Stimulated activated naive CD8-positive, alpha-beta T cell treated with anti-CD3 and anti-CD28 coated beads, Interleukin-15, amount 100 ng/mL, for 72 hours (primary cell): ENCODE data around the gene SPTY2D1.
A peak's percentile ranks its signal among the peaks of the same experiment; 100 is the strongest.

Source experiments
- ATAC-seq: fragments of 150-1000 bp; cut with Tn5 transposase; 2 replicates; pipeline ENCODE4 v1.10.0; 2021; ENCODE audit warnings: mild to moderate bottlenecking, moderate library complexity
- DNase-seq, 2 donors: peaks; one replicate each; pipeline ENCODE4 v3.0.0; 2021 to 2022
- H3K27ac Mint-ChIP-seq, 2 donors: one replicate each; pipeline ENCODE4 v1.8.0; 2022; ENCODE audit warnings: mild to moderate bottlenecking in 2 of 2, mixed read lengths in 2 of 2, moderate library complexity in 2 of 2
- H3K27me3 Mint-ChIP-seq: one replicate; pipeline ENCODE4 v1.8.0; 2022; ENCODE audit warnings: mixed read lengths
- H3K4me1 Mint-ChIP-seq: one replicate; pipeline ENCODE4 v1.8.0; 2022; ENCODE audit warnings: mild to moderate bottlenecking, mixed read lengths
- H3K4me3 Mint-ChIP-seq, 2 donors: one replicate each; pipeline ENCODE4 v1.8.0; 2022; ENCODE audit warnings: mild to moderate bottlenecking in 2 of 2, mixed read lengths in 2 of 2, moderate library complexity in 1 of 2
- H3K9me3 Mint-ChIP-seq, 2 donors: one replicate each; pipeline ENCODE4 v1.8.0; 2022; ENCODE audit warnings: mixed read lengths in 2 of 2

SPTY2D1 gene

DNA sequence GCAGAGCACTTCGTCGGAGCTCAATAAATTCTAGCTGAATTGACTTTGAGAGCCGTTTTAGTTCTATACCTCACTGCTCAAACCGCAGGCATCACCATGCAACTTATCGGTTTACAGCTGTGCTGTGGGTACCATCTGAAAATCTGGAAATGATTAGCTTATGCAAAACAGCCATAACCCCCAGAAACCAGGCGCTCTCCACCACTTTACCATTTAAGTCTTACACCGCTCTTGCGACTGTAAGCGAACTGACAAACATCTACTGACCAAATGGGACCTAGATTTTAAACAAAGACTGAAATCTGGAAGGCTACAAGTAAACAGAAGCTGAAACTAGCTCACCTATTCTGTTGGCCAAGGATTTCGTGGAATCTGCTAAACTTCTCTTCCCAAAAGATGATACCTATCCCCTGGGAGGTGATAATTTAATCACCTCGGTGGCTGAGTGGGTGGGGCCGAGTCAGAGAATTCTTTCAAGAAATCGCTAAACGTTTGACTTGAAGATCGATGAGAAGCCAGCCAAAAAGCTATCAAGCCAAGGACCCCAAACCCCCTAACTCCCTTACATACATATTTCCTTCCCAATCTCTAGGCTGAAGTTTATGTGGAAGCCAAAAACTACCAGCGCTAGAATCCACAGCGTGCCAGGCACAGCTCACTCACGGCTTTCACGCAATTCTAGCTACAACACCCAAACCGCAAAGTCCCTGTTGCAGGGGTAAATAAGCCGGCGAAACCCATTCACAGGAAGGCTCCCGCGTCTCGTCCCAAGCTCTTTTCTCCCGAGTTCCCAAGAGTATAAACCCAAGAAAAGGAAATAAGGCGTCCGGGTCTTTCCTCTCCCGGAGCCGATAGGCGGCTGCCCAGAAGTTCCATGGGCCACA, 644 bp downstream of the SPTY2D1 start:
- DNase-seq = peak; percentile 15 to 60
- ATAC-seq = peak; percentile 27
- Mint-ChIP-seq H3K27ac (peak overlapping the region; percentile 98 to 99), H3K4me3 (peak overlapping the region; percentile 92 to 95), H3K9me3 (no peaks in the 10 kb centered on the region), H3K27me3 (no peaks in the 10 kb centered on the region), H3K4me1 (peaks cover 29% of the 10 kb centered on the region)

DNA sequence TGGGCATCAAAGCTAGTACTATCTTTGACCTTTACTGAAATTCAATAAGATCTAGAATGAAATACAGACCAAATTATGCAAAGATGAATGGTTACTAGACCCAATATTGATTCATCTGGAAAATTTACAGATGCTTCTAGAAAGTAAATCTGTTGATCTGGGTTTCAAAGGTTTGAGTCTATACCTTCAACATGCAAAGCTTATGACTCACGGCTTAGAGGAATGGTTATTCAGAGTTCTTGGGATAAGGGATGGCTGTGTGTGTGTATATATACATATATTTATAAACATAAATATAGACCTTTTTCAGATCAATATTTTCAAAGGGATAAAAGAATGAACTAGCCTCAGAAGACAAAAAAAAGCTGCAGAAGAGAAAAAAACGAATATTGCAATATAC, 1.3 kb downstream of the SPTY2D1 start:
- no peaks in the 10 kb centered on the region for H3K27me3 Mint-ChIP-seq
- peaks cover 29% of the 10 kb centered on the region for H3K4me1 Mint-ChIP-seq
- peak overlapping the region in 1 of 2 donors; percentile 98 for H3K27ac Mint-ChIP-seq
- ATAC-seq (no peak), DNase-seq (no peak)
- no peaks in the 10 kb centered on the region for H3K9me3 Mint-ChIP-seq
- peak overlapping the region; percentile 92 to 95 for H3K4me3 Mint-ChIP-seq

DNA sequence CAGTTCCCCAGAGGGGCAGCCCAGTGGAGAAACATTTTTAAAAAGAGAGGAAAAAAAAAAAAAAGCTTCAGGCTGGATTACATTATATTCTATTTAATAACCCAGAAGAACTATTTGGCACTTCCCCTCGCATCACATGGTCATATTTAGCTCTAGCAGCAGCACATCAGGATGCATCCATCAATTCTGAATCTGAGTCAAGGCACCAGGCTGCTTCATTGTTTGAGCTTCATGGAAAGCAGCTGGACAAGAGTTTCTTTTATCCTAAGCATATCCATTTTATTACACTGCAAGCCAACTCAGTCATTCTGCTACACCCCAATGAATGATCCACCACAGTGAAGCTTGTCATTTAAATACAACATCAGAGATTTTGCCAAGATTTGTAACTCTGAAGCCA, 10.0 kb downstream of the SPTY2D1 start:
- ATAC-seq = no peak
- Mint-ChIP-seq H3K27me3 (no peaks in the 10 kb centered on the region), H3K27ac (no peak overlapping the region), H3K9me3 (no peaks in the 10 kb centered on the region), H3K4me1 (peaks cover 22% of the 10 kb centered on the region), H3K4me3 (no peak overlapping the region)
- no peak for DNase-seq

DNA sequence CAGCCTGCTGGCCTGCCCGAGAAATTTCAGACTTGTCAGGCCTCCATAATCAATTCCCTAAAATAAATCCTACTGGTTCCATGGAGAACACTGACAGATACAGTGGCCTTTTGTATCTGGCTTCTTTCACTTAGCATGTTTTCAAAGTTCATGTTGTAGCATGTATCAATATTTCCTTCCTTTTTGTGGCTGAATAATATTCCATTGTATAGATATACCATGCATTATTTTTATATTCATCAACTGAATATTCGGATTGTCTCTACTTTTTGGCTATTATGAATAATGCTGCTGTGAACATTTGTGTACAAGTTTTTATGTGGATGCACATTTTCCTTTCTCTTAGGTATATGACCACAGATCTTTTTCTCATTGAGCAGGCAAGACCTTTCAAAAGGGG, 10.4 kb downstream of the SPTY2D1 start:
- Mint-ChIP-seq H3K4me1 (peaks cover 27% of the 10 kb centered on the region), H3K4me3 (no peak overlapping the region), H3K9me3 (no peaks in the 10 kb centered on the region), H3K27me3 (no peaks in the 10 kb centered on the region), H3K27ac (no peak overlapping the region)
- DNase-seq (no peak), ATAC-seq (no peak)

DNA sequence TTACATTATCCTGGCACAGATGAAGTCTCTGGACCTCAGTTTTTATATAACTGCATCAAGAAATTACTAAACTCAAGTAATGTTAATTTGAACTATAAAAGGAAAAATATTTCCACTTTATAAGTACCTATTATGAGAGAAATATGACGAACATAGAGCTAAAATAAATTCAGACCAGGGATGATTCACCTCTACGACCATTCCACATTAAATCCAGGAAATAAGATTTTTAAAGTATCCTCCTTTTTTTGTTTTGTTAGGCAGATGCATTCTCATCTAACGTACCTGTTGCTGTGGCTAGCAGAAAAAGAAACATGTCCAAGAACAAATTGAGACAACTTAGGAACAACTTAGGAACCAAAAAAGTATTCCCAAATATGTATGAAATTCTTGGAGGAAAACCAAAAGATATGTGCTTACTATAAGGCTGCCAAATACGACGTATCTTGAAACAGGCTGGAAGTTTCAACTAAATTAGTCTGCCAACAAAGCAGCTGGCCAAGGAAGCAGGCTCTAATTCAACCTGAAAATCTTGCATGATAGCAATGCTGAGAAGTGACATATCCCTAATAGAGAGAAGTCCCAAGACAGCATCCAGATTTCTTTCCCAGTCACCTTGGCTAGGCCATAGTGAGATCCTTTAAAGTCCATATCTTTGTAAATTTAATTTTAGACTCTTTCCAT, 15.7 kb downstream of the SPTY2D1 start:
- Mint-ChIP-seq H3K4me1 (peaks cover 64% of the 10 kb centered on the region), H3K27me3 (no peaks in the 10 kb centered on the region), H3K4me3 (peak overlapping the region; percentile 65 to 85), H3K9me3 (no peaks in the 10 kb centered on the region), H3K27ac (peak overlapping the region; percentile 82 to 90)
- DNase-seq (no peak), ATAC-seq (no peak)

DNA sequence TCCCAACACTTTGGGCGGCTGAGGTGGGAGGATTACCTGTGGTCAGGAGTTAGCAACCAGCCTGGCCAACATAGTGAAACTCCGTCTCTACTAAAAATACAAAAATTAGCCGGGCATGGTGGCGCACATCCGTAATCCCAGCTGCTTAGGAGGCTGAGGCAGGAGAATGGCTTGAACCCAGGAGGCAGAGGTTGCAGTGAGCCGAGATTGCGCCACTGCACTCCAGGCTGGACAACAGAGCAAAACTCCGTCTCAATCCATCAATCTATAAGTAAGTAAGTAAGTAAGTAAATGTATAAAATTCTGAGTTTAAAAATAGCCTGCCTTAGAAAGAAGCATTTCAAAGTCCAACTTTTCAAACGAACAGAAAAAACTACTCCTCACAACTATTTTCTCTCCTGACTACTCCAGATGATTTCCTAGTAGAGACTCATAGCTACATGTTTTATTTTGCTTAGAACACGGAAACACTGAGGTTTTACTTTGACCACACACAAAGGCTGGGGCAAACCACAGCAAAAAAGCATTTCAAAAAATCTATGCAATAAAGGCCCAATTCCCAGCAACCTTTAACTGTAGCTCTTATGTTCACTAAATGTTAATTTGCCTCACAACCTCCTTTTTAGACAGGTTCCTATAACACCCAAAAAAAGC, 16.3 kb downstream of the SPTY2D1 start:
- no peaks in the 10 kb centered on the region for H3K9me3 Mint-ChIP-seq
- H3K27ac Mint-ChIP-seq = peak overlapping the region; percentile 82 to 90
- H3K4me3 Mint-ChIP-seq = peak overlapping the region; percentile 65 to 85
- no peaks in the 10 kb centered on the region for H3K27me3 Mint-ChIP-seq
- H3K4me1 Mint-ChIP-seq = peaks cover 64% of the 10 kb centered on the region
- ATAC-seq (peak; percentile 88), DNase-seq (peak; percentile 33 to 58)

DNA sequence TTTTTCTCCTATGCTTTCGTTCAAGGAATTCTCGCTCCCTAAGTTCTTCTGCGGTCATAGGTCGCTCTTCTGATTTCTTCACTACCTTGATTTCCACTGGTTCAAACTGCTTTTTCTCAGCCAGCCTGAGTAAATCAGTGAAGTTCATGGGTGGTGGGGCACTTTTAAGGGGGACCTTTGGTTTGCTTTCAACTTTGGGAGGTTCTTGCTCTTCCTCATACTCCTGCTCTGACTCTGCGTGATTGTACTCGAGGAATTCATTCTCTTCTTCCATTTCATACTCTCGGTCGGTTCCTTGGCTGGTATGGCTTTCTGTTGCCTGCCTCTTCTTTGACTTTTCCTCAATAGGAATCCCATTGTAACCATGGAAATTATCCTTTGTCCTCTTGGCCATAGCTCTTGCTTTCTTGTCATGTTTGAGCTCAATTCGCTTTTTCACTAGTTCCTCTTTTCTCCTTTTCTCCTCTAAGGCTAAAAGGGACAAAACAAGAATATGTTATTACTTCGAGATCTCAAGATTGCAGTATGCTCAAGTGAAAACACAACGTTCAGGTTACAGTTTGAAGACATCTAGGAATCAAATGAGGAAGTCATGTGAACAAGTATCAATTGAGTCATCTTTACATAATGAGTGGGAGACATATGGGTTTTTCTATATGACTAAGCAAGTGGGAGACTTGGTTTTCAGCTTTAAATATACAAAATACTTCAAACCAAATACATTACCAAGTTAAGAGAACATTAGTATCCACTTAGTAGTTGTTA, 18.3 kb downstream of the SPTY2D1 start:
- DNase-seq (no peak), ATAC-seq (peak; percentile 85)
- Mint-ChIP-seq H3K4me3 (peak overlapping the region; percentile 62 to 76), H3K4me1 (peaks cover 59% of the 10 kb centered on the region), H3K9me3 (no peaks in the 10 kb centered on the region), H3K27me3 (no peaks in the 10 kb centered on the region), H3K27ac (peak overlapping the region; percentile 90 to 92)

DNA sequence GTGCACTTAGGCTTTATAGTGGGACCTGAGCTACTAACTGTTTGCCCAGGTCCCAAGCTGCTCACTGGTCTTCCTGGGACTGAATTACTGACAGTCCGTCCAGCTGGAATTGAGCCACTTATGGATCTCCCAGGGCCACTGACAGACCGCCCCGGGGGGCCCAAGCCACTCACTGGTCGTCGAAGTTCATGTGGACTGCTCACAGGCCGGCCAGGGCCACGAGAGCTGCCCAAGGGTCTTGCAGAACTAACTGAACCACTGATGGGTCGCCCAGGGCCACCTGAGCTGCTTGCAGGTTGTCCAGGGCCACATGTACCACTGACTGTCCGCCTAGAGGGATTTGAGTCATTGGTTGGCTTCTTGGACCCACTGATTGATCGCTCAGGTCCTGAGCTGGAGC, 19.5 kb downstream of the SPTY2D1 start:
- no peaks in the 10 kb centered on the region for H3K9me3 Mint-ChIP-seq
- no peak overlapping the region for H3K27ac Mint-ChIP-seq
- ATAC-seq (no peak), DNase-seq (no peak)
- H3K27me3 Mint-ChIP-seq = no peaks in the 10 kb centered on the region
- peaks cover 53% of the 10 kb centered on the region for H3K4me1 Mint-ChIP-seq
- H3K4me3 Mint-ChIP-seq = no peak overlapping the region

DNA sequence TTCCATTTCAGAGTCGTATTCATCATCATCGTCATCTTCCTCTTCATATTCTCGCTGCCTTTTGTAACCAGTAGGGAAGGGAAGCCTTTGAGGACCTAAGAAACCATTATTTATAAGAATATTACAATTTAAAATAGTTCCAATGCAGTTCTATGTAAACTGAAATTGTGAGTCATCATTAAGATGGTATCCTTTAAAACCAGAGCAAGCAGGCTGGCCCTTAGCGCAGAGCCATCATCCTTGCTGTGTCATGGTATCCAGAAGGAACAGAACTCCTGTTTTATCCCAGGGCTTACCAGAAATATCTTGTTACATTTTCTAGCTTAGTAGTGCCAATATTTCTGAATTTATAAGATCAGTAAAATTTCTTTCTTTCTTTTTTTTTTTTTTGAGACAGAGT, 21.7 kb downstream of the SPTY2D1 start:
- H3K27ac Mint-ChIP-seq = no peak overlapping the region
- H3K4me1 Mint-ChIP-seq = peaks cover 30% of the 10 kb centered on the region
- ATAC-seq = no peak

DNA sequence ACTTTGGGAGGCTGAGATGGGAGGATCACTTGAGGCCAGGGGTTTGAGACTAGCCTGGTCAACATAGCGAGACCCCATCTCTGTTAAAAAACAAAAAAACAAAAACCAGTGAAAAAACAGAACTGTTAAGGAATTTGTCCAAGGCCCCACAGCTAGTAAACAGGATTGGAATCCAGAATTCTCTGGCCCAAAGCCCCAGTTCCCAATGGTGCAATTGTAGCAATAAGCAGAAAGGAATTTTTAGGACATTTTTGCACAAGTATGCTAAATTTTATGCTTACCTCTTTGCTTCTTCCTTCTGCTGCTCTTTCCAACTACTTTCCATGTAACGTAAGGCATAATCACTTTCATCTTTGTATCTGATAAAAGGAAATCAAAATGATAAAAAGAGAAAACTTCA, 22.9 kb downstream of the SPTY2D1 start:
- ATAC-seq (no peak), DNase-seq (no peak)
- Mint-ChIP-seq H3K27me3 (no peaks in the 10 kb centered on the region), H3K4me3 (no peak overlapping the region), H3K9me3 (no peaks in the 10 kb centered on the region), H3K4me1 (peaks cover 18% of the 10 kb centered on the region), H3K27ac (no peak overlapping the region)

More for the DNA sequence above, 21.7 kb downstream of the SPTY2D1 start:
- DNase-seq = no peak
- H3K9me3 Mint-ChIP-seq = no peaks in the 10 kb centered on the region
- no peak overlapping the region for H3K4me3 Mint-ChIP-seq
- no peaks in the 10 kb centered on the region for H3K27me3 Mint-ChIP-seq

DNA sequence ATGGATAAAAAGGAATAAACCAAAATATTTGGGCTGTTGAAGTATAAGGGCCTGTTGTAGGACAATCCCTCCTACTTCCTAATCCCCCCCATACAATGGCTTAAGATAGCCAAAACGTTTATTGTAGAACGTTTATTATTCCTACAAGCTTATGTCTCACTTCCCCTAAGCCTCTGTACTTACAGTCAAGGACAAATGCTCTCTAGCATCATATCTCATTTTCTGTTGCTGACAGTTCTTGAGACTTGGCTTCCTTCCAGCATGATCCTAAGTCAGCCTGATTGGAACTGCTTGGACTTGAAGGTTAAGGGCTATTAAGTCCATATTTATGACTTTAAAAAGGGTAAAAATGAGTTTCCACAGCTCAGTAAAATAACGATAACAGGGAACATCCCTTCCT, 25.8 kb downstream of the SPTY2D1 start:
- Mint-ChIP-seq H3K4me1 (peaks cover 4% of the 10 kb centered on the region), H3K9me3 (no peaks in the 10 kb centered on the region), H3K27ac (peak overlapping the region in 1 of 2 donors; percentile 76), H3K27me3 (no peaks in the 10 kb centered on the region), H3K4me3 (no peak overlapping the region)
- ATAC-seq (no peak), DNase-seq (no peak)

DNA sequence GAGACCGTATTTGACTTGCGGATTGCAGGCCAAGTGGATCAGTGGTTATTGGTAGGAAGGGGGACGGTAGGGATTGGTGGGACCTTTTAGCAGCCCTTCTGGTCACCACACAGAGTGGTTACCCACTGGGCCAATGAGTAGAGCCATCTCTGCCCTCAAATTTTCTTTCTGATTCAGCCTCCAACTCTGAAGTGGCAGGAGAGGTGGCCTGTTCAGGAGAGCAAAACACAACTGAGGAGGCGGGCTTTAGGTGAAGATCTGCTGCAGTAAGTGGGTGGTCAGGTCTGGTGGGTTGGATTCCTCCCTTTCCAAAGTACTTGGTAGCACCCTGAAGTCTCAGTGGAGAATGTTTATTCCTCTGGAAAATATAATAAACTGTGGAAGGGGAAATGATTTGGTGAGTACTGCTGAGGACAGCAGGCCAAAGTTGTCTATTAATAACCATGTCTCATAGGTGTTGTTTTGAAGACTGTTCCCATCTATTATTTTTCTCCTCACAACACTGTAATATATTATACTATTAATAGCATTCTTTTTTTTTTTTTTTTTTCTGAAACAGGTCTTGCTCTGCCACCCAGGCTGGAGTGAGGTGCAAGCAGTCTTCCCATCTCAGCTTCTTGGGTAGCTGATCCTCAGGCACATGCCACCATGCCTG, 33.1 kb downstream of the SPTY2D1 start:
- no peak overlapping the region for H3K4me3 Mint-ChIP-seq
- no peaks in the 10 kb centered on the region for H3K9me3 Mint-ChIP-seq

DNA sequence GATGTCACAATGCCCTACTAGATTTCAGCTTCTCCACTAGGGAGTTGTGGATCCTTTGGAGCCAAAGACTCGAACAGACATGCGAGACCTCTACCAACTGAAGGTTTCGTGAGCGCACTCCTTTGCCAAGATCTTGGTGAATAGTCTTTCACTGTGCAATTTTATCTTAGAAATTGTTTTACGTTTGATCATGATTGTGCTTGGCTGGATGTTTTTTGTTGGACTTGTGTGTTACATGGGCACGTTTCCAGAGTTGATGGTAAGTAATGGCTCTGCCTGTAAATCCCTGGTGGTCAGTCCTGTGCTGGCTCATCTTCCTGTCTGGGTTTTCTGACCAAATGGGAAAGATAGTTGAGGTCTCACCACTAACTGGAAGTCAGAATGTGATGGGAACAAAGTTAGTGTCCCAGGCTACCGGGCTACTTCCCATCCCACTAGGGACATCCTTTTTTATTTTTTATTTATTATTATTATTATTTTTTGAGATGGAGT, 34.4 kb downstream of the SPTY2D1 start, which contains the start of gene MISFA:
MISFA (plus strand) TSS at position 51 of the 492 bp plus-strand sequence; CDS start at position 191, 140 bp downstream.
- peaks cover 5% of the 10 kb centered on the region for H3K4me1 Mint-ChIP-seq
- H3K27me3 Mint-ChIP-seq = no peaks in the 10 kb centered on the region

More for the DNA sequence above, 33.1 kb downstream of the SPTY2D1 start:
- DNase-seq (no peak), ATAC-seq (no peak)
- H3K27me3 Mint-ChIP-seq = no peaks in the 10 kb centered on the region
- H3K4me1 Mint-ChIP-seq = peaks cover 5% of the 10 kb centered on the region
- no peak overlapping the region for H3K27ac Mint-ChIP-seq

DNA sequence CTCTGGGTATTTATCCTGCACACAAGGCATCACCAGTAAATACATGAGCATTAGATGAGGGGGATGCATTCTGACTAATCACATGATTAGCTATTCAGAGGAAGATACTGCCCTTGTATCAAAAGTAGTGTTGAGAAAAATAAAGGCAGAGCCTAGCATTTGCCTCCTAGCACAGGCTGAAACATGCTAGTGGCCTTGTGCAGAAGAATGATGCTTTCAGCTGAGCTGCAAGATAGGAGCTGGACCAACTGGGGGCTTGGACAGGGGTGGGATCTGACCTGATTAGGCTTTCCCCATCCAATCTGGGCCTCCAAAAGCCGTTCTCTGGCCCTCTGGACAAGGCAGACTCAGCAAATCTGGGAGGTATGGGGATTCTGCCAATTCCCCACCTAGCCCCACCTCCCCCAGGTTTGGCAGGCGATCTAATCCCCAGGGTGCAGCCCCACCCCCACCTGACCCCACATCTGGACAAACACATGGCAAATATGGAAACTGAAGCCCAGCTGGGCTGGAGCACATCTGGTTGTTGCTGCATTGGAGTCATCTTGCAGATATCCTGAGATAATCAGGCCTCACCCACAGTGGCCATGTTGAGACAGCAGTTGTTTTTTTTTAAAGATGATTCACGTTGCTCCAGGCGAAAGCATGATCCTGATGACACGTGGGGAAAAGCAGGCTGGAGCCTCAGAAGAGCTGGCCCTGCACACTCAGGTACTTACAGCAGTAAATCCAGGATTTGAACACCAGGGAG, 39.0 kb downstream of the SPTY2D1 start:
- H3K4me3 Mint-ChIP-seq = no peak overlapping the region
- H3K27me3 Mint-ChIP-seq = no peaks in the 10 kb centered on the region
- H3K27ac Mint-ChIP-seq = no peak overlapping the region
- ATAC-seq = no peak
- DNase-seq = no peak
- no peaks in the 10 kb centered on the region for H3K4me1 Mint-ChIP-seq
- H3K9me3 Mint-ChIP-seq = no peaks in the 10 kb centered on the region

More for the DNA sequence above, 34.4 kb downstream of the SPTY2D1 start, which contains the start of gene MISFA:
- Mint-ChIP-seq H3K27ac (peak within 1 kb of the TSS; percentile 4 to 13), H3K9me3 (no peaks in the 10 kb centered on the region), H3K4me3 (no peak within 1 kb of the TSS)
- no peak for DNase-seq
- ATAC-seq = no peak
